ENCODE data around the gene USP40.

The USP40 gene

GRCh38 chr2:233444501-233444900 is 122.1 kb downstream of the USP40 start:
- Histone ChIP-seq H3K36me3 (ENCODE audit: control insufficient read depth, insufficient read depth, low read length) (peaks cover 5% of the 10 kb centered on the region), H3K9ac (ENCODE audit: low read depth, low read length) (no peak overlapping the region), H3K27me3 (ENCODE audit: control insufficient read depth, insufficient read depth, low read length) (no peaks in the 10 kb centered on the region), H3K9me3 (ENCODE audit: control insufficient read depth, insufficient read depth, low read length) (no peaks in the 10 kb centered on the region), H3K4me3 (ENCODE audit: low read depth, low read length) (no peak overlapping the region), H3K4me1 (ENCODE audit: control insufficient read depth, insufficient read depth, low read length) (peaks cover 2% of the 10 kb centered on the region)

- Histone ChIP-seq H3K4me1 (ENCODE audit: control insufficient read depth, insufficient read depth, low read length) (peaks cover 1% of the 10 kb centered on the region), H3K36me3 (ENCODE audit: control insufficient read depth, insufficient read depth, low read length) (peaks cover 5% of the 10 kb centered on the region), H3K4me3 (ENCODE audit: low read depth, low read length) (no peak overlapping the region)
These were observed 122.9 kb downstream of the USP40 start for GRCh38 chr2:233443511-233444183.

GRCh38 chr2:233442028-233442310 is 124.6 kb downstream of the USP40 start:
- peaks cover 5% of the 10 kb centered on the region for H3K36me3 ChIP-seq (ENCODE audit: control insufficient read depth, insufficient read depth, low read length)
- no peak overlapping the region for H3K4me3 ChIP-seq (ENCODE audit: low read depth, low read length)
- H3K4me1 ChIP-seq (ENCODE audit: control insufficient read depth, insufficient read depth, low read length), result no peaks in the 10 kb centered on the region
- no peaks in the 10 kb centered on the region for H3K9me3 ChIP-seq (ENCODE audit: control insufficient read depth, insufficient read depth, low read length)
- no peaks in the 10 kb centered on the region for H3K27me3 ChIP-seq (ENCODE audit: control insufficient read depth, insufficient read depth, low read length)
- no peak overlapping the region for H3K9ac ChIP-seq (ENCODE audit: low read depth, low read length)

More at GRCh38 chr2:233443511-233444183, 122.9 kb downstream of the USP40 start:
- H3K27me3 ChIP-seq (ENCODE audit: control insufficient read depth, insufficient read depth, low read length), result no peaks in the 10 kb centered on the region
- H3K9ac ChIP-seq (ENCODE audit: low read depth, low read length), result no peak overlapping the region
- no peaks in the 10 kb centered on the region for H3K9me3 ChIP-seq (ENCODE audit: control insufficient read depth, insufficient read depth, low read length)

- peaks cover 3% of the 10 kb centered on the region for H3K36me3 ChIP-seq (ENCODE audit: control insufficient read depth, insufficient read depth, low read length)
- no peaks in the 10 kb centered on the region for H3K9me3 ChIP-seq (ENCODE audit: control insufficient read depth, insufficient read depth, low read length)
- H3K4me1 ChIP-seq (ENCODE audit: control insufficient read depth, insufficient read depth, low read length), result no peaks in the 10 kb centered on the region
- H3K4me3 ChIP-seq (ENCODE audit: low read depth, low read length), result no peak overlapping the region
- H3K9ac ChIP-seq (ENCODE audit: low read depth, low read length), result no peak overlapping the region
- H3K27me3 ChIP-seq (ENCODE audit: control insufficient read depth, insufficient read depth, low read length), result no peaks in the 10 kb centered on the region
These were observed 125.2 kb downstream of the USP40 start for GRCh38 chr2:233441161-233442027.

GRCh38 chr2:233440714-233441113 is 125.9 kb downstream of the USP40 start:
- Histone ChIP-seq H3K36me3 (ENCODE audit: control insufficient read depth, insufficient read depth, low read length) (peaks cover 3% of the 10 kb centered on the region), H3K4me3 (ENCODE audit: low read depth, low read length) (no peak overlapping the region), H3K27me3 (ENCODE audit: control insufficient read depth, insufficient read depth, low read length) (no peaks in the 10 kb centered on the region), H3K4me1 (ENCODE audit: control insufficient read depth, insufficient read depth, low read length) (no peaks in the 10 kb centered on the region), H3K9me3 (ENCODE audit: control insufficient read depth, insufficient read depth, low read length) (no peaks in the 10 kb centered on the region), H3K9ac (ENCODE audit: low read depth, low read length) (no peak overlapping the region)

GRCh38 chr2:233440314-233440713 is 126.3 kb downstream of the USP40 start:
- peaks cover 3% of the 10 kb centered on the region for H3K36me3 ChIP-seq (ENCODE audit: control insufficient read depth, insufficient read depth, low read length)

GRCh38 chr2:233439191-233439590 is 127.4 kb downstream of the USP40 start:
- Histone ChIP-seq H3K4me3 (ENCODE audit: low read depth, low read length) (no peak overlapping the region), H3K9ac (ENCODE audit: low read depth, low read length) (no peak overlapping the region), H3K27me3 (ENCODE audit: control insufficient read depth, insufficient read depth, low read length) (no peaks in the 10 kb centered on the region), H3K4me1 (ENCODE audit: control insufficient read depth, insufficient read depth, low read length) (no peaks in the 10 kb centered on the region), H3K36me3 (ENCODE audit: control insufficient read depth, insufficient read depth, low read length) (peaks cover 3% of the 10 kb centered on the region), H3K9me3 (ENCODE audit: control insufficient read depth, insufficient read depth, low read length) (no peaks in the 10 kb centered on the region)

More at GRCh38 chr2:233440314-233440713, 126.3 kb downstream of the USP40 start:
- no peaks in the 10 kb centered on the region for H3K27me3 ChIP-seq (ENCODE audit: control insufficient read depth, insufficient read depth, low read length)
- H3K4me3 ChIP-seq (ENCODE audit: low read depth, low read length), result no peak overlapping the region
- H3K4me1 ChIP-seq (ENCODE audit: control insufficient read depth, insufficient read depth, low read length), result no peaks in the 10 kb centered on the region
- H3K9me3 ChIP-seq (ENCODE audit: control insufficient read depth, insufficient read depth, low read length), result no peaks in the 10 kb centered on the region
- no peak overlapping the region for H3K9ac ChIP-seq (ENCODE audit: low read depth, low read length)

- Histone ChIP-seq H3K9me3 (ENCODE audit: control insufficient read depth, insufficient read depth, low read length) (no peaks in the 10 kb centered on the region), H3K36me3 (ENCODE audit: control insufficient read depth, insufficient read depth, low read length) (peaks cover 3% of the 10 kb centered on the region), H3K4me1 (ENCODE audit: control insufficient read depth, insufficient read depth, low read length) (no peaks in the 10 kb centered on the region), H3K27me3 (ENCODE audit: control insufficient read depth, insufficient read depth, low read length) (no peaks in the 10 kb centered on the region), H3K9ac (ENCODE audit: low read depth, low read length) (no peak overlapping the region), H3K4me3 (ENCODE audit: low read depth, low read length) (no peak overlapping the region)
These were observed 127.9 kb downstream of the USP40 start for GRCh38 chr2:233438573-233439147.

GRCh38 chr2:233437439-233437955 is 129.1 kb downstream of the USP40 start:
- Histone ChIP-seq H3K4me1 (ENCODE audit: control insufficient read depth, insufficient read depth, low read length) (no peaks in the 10 kb centered on the region), H3K9ac (ENCODE audit: low read depth, low read length) (no peak overlapping the region), H3K4me3 (ENCODE audit: low read depth, low read length) (no peak overlapping the region), H3K27me3 (ENCODE audit: control insufficient read depth, insufficient read depth, low read length) (no peaks in the 10 kb centered on the region), H3K36me3 (ENCODE audit: control insufficient read depth, insufficient read depth, low read length) (peaks cover 3% of the 10 kb centered on the region), H3K9me3 (ENCODE audit: control insufficient read depth, insufficient read depth, low read length) (no peaks in the 10 kb centered on the region)

- Histone ChIP-seq H3K36me3 (ENCODE audit: control insufficient read depth, insufficient read depth, low read length) (peaks cover 3% of the 10 kb centered on the region), H3K4me1 (ENCODE audit: control insufficient read depth, insufficient read depth, low read length) (no peaks in the 10 kb centered on the region), H3K4me3 (ENCODE audit: low read depth, low read length) (no peak overlapping the region), H3K9ac (ENCODE audit: low read depth, low read length) (no peak overlapping the region), H3K27me3 (ENCODE audit: control insufficient read depth, insufficient read depth, low read length) (no peaks in the 10 kb centered on the region), H3K9me3 (ENCODE audit: control insufficient read depth, insufficient read depth, low read length) (no peaks in the 10 kb centered on the region)
These were observed 129.7 kb downstream of the USP40 start for GRCh38 chr2:233436691-233437438.

- H3K9ac ChIP-seq (ENCODE audit: low read depth, low read length), result no peak overlapping the region
- no peaks in the 10 kb centered on the region for H3K9me3 ChIP-seq (ENCODE audit: control insufficient read depth, insufficient read depth, low read length)
- H3K4me1 ChIP-seq (ENCODE audit: control insufficient read depth, insufficient read depth, low read length), result no peaks in the 10 kb centered on the region
- no peak overlapping the region for H3K4me3 ChIP-seq (ENCODE audit: low read depth, low read length)
- no peaks in the 10 kb centered on the region for H3K27me3 ChIP-seq (ENCODE audit: control insufficient read depth, insufficient read depth, low read length)
- H3K36me3 ChIP-seq (ENCODE audit: control insufficient read depth, insufficient read depth, low read length), result peaks cover 3% of the 10 kb centered on the region
These were observed 130.4 kb downstream of the USP40 start for GRCh38 chr2:233436191-233436581.
